ENCODE results near the gene GIN1.

DNA sequence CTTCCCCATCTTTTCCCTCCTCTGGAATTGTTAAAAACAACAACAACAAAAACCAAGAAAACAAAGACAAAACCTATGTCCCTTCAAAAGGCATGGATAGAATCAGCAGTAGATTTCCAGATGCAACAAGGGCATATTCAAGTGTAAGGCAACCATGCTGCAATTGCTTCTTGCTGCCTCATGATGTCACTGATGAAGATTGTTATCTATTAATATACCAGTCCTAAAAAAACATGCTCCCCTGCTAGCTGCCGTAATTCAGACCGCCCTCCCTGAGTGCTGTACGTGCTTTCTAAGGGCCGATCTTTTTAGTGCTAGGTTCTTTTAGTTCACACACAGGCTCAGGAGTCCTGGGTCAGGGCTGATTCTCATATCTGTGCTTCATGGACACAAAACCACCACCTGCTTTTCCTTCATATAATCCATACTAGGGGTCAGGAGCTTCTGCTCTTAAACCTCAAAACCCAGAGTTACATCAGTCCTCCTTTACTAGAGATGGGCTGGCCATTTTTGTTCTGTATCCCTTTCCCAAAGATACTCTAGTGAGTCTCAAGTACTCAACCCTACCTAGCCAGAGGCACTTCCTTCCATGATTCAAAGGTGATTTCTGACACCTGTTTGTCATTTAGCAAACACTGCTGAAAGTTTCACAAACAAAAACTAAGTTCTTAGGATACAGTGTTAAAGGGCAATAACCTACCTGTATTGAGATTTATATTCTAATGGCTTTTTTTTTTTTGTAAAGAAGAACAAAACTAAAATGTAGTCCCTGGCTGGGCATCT, 82.1 kb downstream of the GIN1 start:
- TF ChIP-seq, protein P1, sequence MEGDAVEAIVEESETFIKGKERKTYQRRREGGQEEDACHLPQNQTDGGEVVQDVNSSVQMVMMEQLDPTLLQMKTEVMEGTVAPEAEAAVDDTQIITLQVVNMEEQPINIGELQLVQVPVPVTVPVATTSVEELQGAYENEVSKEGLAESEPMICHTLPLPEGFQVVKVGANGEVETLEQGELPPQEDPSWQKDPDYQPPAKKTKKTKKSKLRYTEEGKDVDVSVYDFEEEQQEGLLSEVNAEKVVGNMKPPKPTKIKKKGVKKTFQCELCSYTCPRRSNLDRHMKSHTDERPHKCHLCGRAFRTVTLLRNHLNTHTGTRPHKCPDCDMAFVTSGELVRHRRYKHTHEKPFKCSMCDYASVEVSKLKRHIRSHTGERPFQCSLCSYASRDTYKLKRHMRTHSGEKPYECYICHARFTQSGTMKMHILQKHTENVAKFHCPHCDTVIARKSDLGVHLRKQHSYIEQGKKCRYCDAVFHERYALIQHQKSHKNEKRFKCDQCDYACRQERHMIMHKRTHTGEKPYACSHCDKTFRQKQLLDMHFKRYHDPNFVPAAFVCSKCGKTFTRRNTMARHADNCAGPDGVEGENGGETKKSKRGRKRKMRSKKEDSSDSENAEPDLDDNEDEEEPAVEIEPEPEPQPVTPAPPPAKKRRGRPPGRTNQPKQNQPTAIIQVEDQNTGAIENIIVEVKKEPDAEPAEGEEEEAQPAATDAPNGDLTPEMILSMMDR (conservative IDR thresholded peaks at IDR 0.05 in 1 of 2, IDR thresholded peaks at IDR 0.05 in 1 of 2; ENCODE audit: low read depth in 1 of 2, low read length in 2 of 2) = no peak
- no peak for TF ChIP-seq EZH2 (IDR thresholded peaks at IDR 0.05; ENCODE audit: low read length, missing control alignments)
